HepG2 (cell line): ENCODE data around the gene DHTKD1. TPM values are rescaled to one million over a fixed set of nuclear protein-coding genes. Genes with fewer than 3 reads are reported as not detected.
A peak's percentile ranks its signal among the peaks of the same experiment; 100 is the strongest.

Experiments used
- AFF4 ChIP-seq: sonication (generic); formaldehyde crosslinking; IDR thresholded peaks from 2 replicates; pipeline ENCODE4 v1.4.0; 2020; ENCODE audit warnings: missing genetic modification reagents
- BCL3 ChIP-seq: sonication (generic); formaldehyde crosslinking; IDR thresholded peaks from 2 replicates; pipeline ENCODE4 v1.5.1; 2020; ENCODE audit warnings: mild to moderate bottlenecking, missing genetic modification reagents, moderate library complexity
- CHD2 ChIP-seq: IDR thresholded peaks from 2 replicates; pipeline ENCODE4 v1.6.1; 2011; ENCODE audit warnings: low read depth, low read length, improper control_type of control experiment
- E2F1 ChIP-seq: sonication (generic); formaldehyde crosslinking; IDR thresholded peaks from 2 replicates; pipeline ENCODE4 v1.5.0; 2020; ENCODE audit warnings: missing genetic modification reagents
- IKZF4 ChIP-seq: sonication (generic); formaldehyde crosslinking; IDR thresholded peaks from 2 replicates; pipeline ENCODE4 v1.5.1; 2020; ENCODE audit warnings: borderline replicate concordance, mild to moderate bottlenecking, low read depth, missing genetic modification reagents; ENCODE audit errors: not compliant biosample characterization
- NFE2L2 ChIP-seq: fragments of 150-350 bp; IDR thresholded peaks from 2 replicates; pipeline ENCODE4 v1.6.1; 2014; ENCODE audit warnings: low read length
- RNF219 ChIP-seq: sonication (generic); formaldehyde crosslinking; IDR thresholded peaks from 2 replicates; pipeline ENCODE4 v1.5.0; 2020; ENCODE audit warnings: mild to moderate bottlenecking, missing genetic modification reagents
- SATB2 ChIP-seq: sonication (generic); formaldehyde crosslinking; IDR thresholded peaks from 2 replicates; pipeline ENCODE4 v1.5.0; 2020; ENCODE audit warnings: missing genetic modification reagents
- TBP ChIP-seq: sonication (generic); formaldehyde crosslinking; IDR thresholded peaks from 2 replicates; pipeline ENCODE4 v1.5.0; 2020; ENCODE audit warnings: missing genetic modification reagents
- ZBTB39 ChIP-seq: sonication (generic); formaldehyde crosslinking; IDR thresholded peaks from 2 replicates; pipeline ENCODE4 v1.5.0; 2020; ENCODE audit warnings: missing genetic modification reagents
- ZFYVE20 ChIP-seq: sonication (generic); formaldehyde crosslinking; IDR thresholded peaks from 2 replicates; pipeline ENCODE4 v1.8.0; 2023; ENCODE audit warnings: low read depth, mild to moderate bottlenecking, moderate library complexity, missing genetic modification reagents, borderline replicate concordance
- ZNF460 ChIP-seq: sonication (generic); formaldehyde crosslinking; IDR thresholded peaks from 2 replicates; pipeline ENCODE4 v1.5.1; 2020; ENCODE audit warnings: missing genetic modification reagents, mild to moderate bottlenecking, borderline replicate concordance
- ZNF546 ChIP-seq: sonication (generic); formaldehyde crosslinking; conservative IDR thresholded peaks from 2 replicates; pipeline ENCODE4 v1.8.1; 2023; ENCODE audit warnings: mild to moderate bottlenecking, missing genetic modification reagents
- ZNF776 ChIP-seq: sonication (generic); formaldehyde crosslinking; IDR thresholded peaks from 2 replicates; pipeline ENCODE4 v1.4.0; 2020; ENCODE audit warnings: mild to moderate bottlenecking, missing genetic modification reagents
- ZUFSP ChIP-seq: sonication (generic); formaldehyde crosslinking; IDR thresholded peaks from 2 replicates; pipeline ENCODE4 v1.9.0; 2021; ENCODE audit warnings: missing genetic modification reagents, mild to moderate bottlenecking, borderline replicate concordance
- polyA plus RNA-seq, 8 experiments: library from polyadenylated mRNA; depleted of rRNA in 3 of 8; stranded (reverse) in 7 of 8; unstranded in 1 of 8; fragments of >200 nt; fragmentation: Illumina TruSeq in 4 of 8; extraction: Trizol in 4 of 8; gene quantifications; 2 replicates each; pipeline versions ENCODE4 v1.2.1 to v1.2.3, GENCODE V29; 2011 to 2016; ENCODE audit warnings: low read depth in 4 of 8, missing spikeins in 1 of 8, mixed read lengths in 1 of 8; ENCODE audit not compliant: insufficient read depth in 1 of 8
- total RNA-seq, 5 experiments: library from RNA; depleted of rRNA; stranded (reverse); fragments of >200 nt; fragmentation: Illumina TruSeq; extraction: Trizol; gene quantifications; 2 replicates each; pipeline ENCODE4 v1.2.3, GENCODE V29; 2016; ENCODE audit warnings: low read depth in 1 of 5

DHTKD1 gene
- total and polyA plus RNA-seq, 2 of the 13 experiments (the other 11 are each of a cell fraction or from before 2014, with no cell fraction given) = 9.6 to 14.1 TPM

GRCh38 chr10:12042797-12043651 lies 25.7 kb upstream of the DHTKD1 start, which contains the start of gene UPF2 (continued):
- no peak for TF ChIP-seq AFF4 (CRISPR knock-in tag)
- no peak for TF ChIP-seq ZNF546 (CRISPR knock-in tag)
- TF ChIP-seq ZBTB39 = no peak
- TF ChIP-seq IKZF4 (CRISPR knock-in tag) = no peak
- no peak for TF ChIP-seq ZUFSP
- no peak for TF ChIP-seq SATB2
- no peak for TF ChIP-seq ZNF776 (CRISPR knock-in tag)
- TF ChIP-seq RNF219 = no peak
- TF ChIP-seq ZFYVE20 (CRISPR knock-in tag) = no peak
- TF ChIP-seq NFE2L2 = no peak
- TF ChIP-seq E2F1 (CRISPR knock-in tag) = no peak
- TF ChIP-seq ZNF460 (CRISPR knock-in tag) = no peak
- TF ChIP-seq BCL3 (CRISPR knock-in tag) = no peak
- TF ChIP-seq CHD2 = peak; percentile 54; the same call in 1 of the 2 replicates
- TF ChIP-seq TBP (CRISPR knock-in tag) = no peak
